EL (cell line): ENCODE results near the gene OR6C76.
A peak's percentile ranks its signal among the peaks of the same experiment; 100 is the strongest.

Source experiments
- DNase-seq: peaks from one replicate; pipeline ENCODE4 v3.0.0-alpha.2; 2016

The OR6C76 gene

DNA sequence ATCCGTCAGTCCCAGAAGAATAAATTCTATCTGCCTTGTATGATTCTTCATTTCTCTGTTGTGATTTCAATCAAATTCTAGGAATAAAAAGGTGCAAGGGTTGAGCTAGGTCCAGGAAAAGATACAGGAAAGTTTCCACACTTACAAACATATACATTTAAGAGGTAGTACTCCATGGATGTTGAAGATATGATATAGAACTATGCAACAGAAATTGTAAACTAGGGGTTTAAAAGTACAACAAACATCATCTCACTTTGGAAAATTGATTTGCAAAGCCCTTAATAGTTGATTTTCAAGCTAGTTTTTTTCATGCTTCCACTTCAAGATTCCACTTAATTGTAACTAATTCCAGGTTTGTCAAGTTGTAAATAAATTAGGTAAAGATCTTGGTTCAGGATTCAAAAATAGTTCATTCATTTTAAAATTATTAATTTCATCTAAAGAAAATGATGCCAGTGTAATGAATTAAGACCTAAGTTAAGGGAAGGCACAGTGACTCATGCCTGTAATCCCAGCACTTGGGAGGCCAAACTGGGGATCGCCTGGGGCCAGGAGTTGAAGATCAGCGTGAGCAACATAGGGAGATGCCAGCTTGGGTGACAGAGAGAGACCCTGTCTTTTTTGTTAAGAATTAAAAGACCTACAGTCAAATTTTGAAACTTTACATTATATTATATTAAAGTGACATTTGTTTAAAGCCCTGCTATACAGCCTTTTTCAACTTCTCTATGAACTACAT, 44.2 kb downstream of the OR6C76 start, which contains the start of gene OR6C70:
OR6C70 (minus strand) TSS at position 51 of the 742 bp plus-strand sequence; CDS start at position 51, 0 bp downstream.
- DNase-seq: peak; percentile 41

DNA sequence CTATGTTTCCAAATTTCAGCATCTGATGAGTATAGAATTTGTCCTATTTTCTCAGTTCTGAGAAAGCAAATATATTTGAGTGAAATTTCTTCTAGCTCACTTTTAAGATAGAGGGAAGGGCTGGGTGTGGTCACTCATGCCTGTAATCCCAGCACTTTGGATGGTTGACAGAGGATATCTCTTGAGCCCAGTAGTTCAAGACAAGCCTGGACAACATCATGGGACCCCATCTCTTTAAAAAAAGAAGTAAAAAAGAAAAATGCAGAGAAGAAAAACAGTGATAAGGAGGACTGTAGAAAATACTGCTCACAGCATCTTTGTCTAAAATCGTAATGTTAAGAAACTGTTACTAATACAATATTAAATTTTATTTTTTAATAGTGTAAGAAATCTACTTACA, 46.2 kb downstream of the OR6C76 start:
- DNase-seq: no peak
